Stimulated activated CD8-positive, alpha-beta memory T cell treated with anti-CD3 and anti-CD28 coated beads, Interleukin-2, amount 100 ng/mL, for 48 hours (primary cell): Measurements from ENCODE around the gene ULK2.
"Not testable (repeated sequence)": the region's sequence is repeated elsewhere in the genome, so short reads cannot be mapped to it uniquely, and the experiment has no call there.

Source experiments
- DNase-seq, 2 donors: peaks; one replicate each; pipeline ENCODE4 v3.0.0-alpha.2; 2020; ENCODE audit warnings: low read depth in 2 of 2

The ULK2 gene

GRCh38 chr17:19865021-19865420 is 2.7 kb downstream of the ULK2 start:
- no peak for DNase-seq

DNA sequence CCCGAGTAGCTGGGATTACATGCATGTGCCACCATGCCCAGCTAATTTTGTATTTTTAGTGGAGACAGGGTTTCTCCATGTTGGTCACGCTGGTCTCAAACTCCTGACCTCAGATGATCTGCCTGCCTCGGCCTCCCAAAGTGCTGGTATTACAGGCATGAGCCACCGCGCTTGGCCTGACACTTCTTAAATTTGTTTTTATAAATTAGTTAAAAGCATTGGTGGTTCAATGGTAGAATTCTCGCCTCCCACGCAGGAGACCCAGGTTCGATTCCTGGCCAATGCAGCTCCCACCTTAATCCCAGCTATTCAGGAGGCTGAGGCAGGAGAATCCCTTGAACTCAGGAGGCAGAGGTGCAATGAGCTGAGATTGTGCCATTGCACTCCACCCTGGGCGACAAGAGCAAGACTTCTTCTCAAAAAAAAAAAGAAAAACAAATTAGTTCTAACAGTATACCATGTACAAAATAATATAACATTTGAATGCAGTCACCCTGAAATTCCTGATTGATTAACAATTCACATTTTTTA is 7.0 kb downstream of the ULK2 start:
- not testable (repeated sequence) for DNase-seq

DNA sequence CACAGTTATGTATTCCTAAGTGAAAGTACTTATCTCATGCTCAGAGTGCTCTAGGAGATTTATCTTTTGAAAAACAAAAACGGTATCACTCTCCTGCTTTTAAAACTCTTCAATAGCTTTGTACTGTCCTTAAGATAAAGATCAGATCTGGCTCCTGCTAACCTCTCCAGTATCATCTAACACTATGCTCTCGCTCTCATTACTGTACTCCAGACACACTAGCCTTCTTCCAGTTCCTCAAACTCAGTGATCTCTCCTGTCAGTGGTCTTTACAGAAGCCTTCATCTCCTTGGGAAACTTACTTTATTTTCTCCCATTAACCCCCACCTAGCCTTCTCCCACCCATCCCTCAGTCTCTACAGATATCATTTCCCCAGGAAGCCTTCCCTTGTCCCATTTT is 10.1 kb downstream of the ULK2 start:
- no peak for DNase-seq

DNA sequence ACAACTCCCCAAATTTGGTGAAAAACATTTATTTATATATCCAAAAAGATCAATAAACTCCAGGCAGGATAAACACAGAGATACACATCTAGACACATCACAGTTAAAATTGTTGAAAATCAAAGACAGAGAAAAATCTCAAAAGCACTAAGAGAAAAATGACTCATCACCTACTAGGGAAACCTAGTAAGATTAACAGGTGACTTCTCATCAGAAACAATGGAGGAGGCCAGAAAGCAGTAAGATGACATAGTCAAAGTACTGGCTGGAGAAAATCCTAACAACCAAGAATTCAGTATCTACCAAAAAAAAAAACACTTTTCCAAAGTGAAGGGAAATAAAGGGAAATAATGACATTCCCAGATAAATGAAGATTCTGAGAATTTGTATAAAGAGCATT is 33.8 kb downstream of the ULK2 start:
- no peak for DNase-seq

DNA sequence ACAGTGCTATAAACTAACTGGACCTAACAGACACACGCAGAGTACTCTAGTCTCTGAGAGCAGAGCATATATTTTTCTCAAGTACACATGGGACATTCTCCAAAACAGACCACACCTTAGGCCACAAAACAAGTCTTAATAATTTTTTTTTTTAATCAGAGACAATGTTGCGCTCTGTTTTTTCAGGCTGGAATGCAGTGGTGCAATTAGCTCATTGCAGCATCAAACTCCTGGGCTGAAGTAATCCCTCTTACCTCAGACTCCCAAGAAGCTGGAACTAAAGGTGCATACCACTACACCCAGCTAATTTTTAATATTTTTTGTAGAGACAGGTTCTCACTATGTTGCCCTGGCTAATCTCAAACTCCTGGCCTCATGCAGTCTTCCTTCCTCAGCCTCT is 37.7 kb downstream of the ULK2 start:
- DNase-seq: no peak

- no peak for DNase-seq
Observed at GRCh38 chr17:19812407-19812806, 55.3 kb downstream of the ULK2 start.

- DNase-seq: no peak
Observed at GRCh38 chr17:19805006-19805405, 62.7 kb downstream of the ULK2 start.

- DNase-seq: no peak
Observed at GRCh38 chr17:19800571-19800970, 67.2 kb downstream of the ULK2 start.

DNA sequence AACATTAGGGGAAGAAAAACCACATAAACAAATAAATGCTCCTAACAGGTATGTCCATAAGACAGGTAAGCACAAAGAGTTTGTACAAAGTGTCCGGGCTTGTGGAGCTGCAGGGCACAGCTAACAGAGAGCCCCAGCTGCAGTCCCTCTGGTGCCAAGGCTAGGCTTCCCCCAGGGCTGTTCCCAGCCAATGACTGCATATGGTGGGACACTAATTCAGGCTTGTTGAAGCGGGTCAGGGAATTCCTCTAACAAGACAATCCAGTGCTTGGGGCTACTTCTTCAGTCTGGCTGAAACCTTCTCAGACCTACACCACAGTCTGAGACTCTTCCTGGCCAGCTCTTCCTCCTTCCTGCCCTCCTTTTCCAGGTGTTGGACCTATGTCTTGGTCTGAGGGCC is 67.9 kb downstream of the ULK2 start:
- DNase-seq: no peak

GRCh38 chr17:19796457-19796856 is 71.3 kb downstream of the ULK2 start:
- DNase-seq: no peak

GRCh38 chr17:19791918-19792550 is 75.7 kb downstream of the ULK2 start:
- DNase-seq: no peak

DNA sequence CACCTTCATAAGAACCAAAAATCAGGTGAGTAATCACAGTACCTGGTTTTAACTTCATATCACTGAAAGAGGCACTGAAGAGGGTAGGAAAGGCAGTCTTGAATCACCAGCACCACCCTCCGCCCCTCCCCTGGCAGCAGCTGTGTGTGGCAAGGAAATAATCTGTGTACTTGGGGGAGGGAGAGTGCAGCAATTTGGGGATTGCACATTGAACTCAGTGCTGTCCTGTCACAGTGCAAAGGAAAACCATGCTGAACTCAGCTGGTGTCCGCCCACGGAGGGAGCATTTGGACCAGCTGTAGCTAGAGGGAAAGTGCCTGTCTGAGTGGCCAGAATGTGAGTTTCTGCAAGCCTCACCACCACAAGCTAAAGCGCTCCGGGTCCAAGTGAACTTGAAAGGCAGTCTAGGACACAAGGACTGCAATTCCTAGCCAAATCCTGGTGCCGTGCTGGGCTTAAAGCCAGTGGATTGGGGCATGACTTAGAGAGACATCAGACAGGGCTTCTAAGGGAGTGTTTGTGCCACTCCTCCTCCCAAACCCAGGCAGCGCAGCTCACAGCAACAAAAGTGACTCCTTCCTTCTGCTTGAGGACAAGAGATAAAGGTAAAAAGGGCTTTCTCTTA is 79.9 kb downstream of the ULK2 start:
- DNase-seq: no peak

- DNase-seq: no peak
Observed at GRCh38 chr17:19785854-19786253, 81.9 kb downstream of the ULK2 start.

DNA sequence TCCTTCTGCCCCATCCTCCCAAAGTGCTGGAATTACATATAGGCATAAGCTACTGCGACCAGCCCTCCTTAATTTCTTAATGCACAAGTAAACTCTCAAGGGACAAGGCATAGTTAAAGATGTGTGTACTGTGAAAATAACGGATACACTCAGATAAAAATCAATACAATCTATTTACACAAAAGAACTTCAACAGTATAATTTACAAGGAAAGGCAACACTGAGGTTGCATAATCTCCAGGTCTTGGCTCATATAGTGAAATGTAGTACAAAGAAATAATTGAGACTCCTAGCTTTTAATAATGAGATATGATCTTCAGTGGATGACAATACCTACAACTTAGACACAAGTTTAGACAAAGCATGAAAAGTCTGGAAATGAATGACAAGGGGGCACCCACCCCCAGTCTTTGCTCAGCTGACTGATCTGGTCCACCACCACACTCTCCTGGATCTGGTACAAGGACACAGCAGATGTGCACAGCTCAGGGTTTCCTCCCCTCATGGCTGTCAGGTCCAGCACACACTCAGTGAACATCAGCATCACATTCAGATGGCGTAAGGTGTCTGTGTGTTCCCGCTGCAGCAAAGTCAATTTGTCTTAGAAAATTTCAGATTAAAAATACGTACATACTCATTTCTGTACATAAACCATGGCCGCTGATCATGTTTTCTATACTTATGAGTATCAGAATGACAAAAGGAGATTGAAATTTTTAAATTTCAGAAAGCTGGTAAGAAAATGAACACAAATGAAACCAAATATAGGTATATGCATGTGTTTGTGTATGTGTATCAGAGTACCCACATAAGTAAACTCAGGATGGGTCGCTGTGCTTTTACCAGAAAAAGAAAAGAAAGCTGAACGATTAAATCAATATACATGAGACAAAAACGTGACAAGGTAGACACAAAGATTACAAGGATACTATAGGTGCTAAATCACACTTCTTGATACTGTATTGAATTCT is 86.0 kb downstream of the ULK2 start:
- no peak for DNase-seq

DNA sequence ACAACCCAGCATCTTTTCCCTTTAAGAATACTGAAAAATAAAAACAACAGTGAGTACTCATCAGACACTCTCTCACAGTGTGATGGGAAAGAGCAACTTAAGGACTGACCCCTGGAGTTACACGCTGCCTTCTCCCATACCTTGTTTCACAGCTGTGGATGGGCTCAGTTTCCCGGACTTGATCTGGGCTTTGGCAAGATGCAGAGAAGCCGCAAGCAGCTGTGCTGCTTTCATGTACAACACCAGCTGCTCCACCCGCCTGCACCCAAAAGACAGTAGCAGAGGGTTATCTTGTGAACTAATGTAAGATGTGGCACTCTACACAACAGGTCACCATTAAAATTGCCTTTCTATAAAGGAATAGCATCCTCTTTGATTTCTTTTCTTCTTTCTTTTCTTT is 86.9 kb downstream of the ULK2 start:
- no peak for DNase-seq

- DNase-seq: no peak
Observed at GRCh38 chr17:19773534-19773933, 94.2 kb downstream of the ULK2 start.

DNA sequence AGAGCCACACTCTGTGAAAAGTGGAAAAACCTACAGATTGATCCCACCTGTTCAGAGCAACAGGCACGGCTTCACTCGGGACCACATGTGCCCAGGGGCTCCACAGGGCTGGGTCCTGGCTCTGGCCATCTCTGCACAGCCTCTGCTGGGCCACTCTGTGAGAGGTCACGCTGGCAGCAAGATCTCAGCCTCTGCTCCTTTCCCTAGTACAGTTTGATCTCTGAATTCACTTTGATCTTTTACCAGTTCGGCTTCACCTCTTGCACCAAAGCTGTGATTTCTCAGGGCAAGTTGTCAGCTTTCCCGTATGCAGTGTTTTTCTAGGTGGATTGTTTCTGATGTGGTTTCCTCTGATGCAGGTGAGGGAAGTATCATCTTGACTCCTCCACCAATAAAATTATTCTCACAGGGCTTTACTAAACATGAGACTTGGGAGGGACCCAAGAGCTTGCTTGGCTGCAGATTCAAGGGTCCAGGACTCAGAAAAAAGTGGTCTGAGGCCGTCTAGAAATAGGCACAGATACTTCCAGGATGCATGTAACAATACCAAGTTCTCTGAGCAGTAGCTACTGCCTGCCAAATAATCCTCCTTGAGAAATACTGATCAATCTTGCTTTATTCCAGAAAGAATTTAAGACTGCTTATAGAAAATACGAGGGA is 95.6 kb downstream of the ULK2 start:
- no peak for DNase-seq

DNA sequence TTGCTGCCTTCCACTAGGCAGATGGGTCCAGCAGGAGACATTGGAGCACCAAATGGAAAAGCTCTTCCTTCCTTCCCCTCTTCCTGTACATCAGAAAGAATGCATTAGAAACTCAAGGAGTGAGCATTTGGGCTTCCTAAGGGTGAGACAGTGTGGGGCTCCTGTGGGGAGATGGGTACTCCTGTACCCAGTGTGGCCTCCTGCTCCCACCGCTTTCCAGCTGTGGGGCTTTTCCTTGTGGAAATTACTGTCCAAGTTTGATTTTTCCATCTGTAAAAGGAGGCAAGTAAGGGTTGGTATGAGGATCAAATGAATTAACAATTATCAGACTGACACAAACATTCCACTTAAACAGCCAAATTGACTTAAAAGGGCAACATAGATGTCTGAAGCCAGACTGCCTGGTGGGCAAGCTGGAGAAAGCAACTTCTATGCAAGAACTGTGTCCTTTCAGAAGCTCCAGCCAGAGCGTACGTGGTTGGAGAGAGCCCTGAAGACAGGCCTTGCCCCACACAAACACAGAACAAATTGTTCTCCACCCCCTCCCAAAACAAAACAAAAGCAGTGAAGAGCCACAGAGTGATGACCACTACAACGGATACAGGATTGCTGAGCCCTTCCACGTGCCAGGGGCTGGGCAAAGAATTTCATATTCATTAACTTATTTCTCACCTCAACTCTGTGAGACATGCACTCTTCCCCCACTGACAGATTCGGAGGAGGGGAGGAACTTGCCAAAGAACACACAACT is 96.6 kb downstream of the ULK2 start:
- no peak for DNase-seq

- DNase-seq: no peak
Observed at GRCh38 chr17:19769946-19770652, 97.6 kb downstream of the ULK2 start.

DNA sequence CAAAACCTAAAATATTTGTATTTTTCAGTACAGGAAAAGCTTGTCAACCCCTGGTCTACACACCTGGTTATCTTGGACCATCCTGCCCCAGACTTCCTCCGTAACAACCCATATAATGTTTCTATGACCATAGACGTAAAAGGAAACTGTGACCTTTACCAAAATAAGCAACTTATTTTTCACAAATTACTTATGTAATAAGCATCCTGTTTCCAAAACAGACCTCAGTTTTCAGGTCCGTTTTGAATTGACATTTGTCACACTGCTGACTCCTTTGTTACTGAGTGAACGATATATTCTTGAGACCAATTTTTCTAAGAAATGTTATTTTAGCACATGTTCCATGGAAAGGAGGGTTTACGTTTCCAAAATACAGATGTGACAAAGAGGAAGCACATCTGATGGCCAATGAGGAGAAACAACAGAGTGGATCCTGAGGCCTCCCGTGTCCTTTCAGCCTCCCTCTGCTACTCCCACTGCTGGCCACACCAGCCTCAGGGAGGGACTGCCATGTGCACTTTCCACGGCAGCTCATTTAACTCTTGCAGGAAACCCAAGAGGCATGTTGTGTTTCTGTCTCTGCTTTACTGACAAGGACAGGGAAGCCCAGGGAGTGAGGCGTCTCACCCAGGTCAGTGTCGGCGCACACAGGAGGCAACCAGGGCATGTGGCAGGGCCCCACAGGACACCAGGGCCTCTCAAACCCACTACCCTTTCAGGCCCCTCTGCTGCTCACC is 99.5 kb downstream of the ULK2 start:
- DNase-seq: no peak
